ENCODE data around the gene PEAK3.

The PEAK3 gene

GRCh38 chr19:2249010-2249866 is 32.7 kb downstream of the PEAK3 start, which contains the start of gene AMH:
Gene AMH, plus strand, starts transcription at chr19:2249323. Its CDS starts 10 bp downstream, at chr19:2249333.
- no peak within 1 kb of the TSS for H3K4me3 ChIP-seq (ENCODE audit: low read depth, low read length)
- H3K9ac ChIP-seq (ENCODE audit: low read depth, low read length), result no peak within 1 kb of the TSS
- no peaks in the 10 kb centered on the region for H3K27me3 ChIP-seq (ENCODE audit: control insufficient read depth, insufficient read depth, low read length)
- H3K36me3 ChIP-seq (ENCODE audit: control insufficient read depth, insufficient read depth, low read length), result peaks cover 34% of the 10 kb centered on the region
- no peaks in the 10 kb centered on the region for H3K9me3 ChIP-seq (ENCODE audit: control insufficient read depth, insufficient read depth, low read length)
- H3K4me1 ChIP-seq (ENCODE audit: control insufficient read depth, insufficient read depth, low read length), result no peaks in the 10 kb centered on the region

- Histone ChIP-seq H3K9me3 (ENCODE audit: control insufficient read depth, insufficient read depth, low read length) (no peaks in the 10 kb centered on the region), H3K36me3 (ENCODE audit: control insufficient read depth, insufficient read depth, low read length) (peaks cover 42% of the 10 kb centered on the region), H3K27me3 (ENCODE audit: control insufficient read depth, insufficient read depth, low read length) (no peaks in the 10 kb centered on the region), H3K4me3 (ENCODE audit: low read depth, low read length) (no peak overlapping the region), H3K4me1 (ENCODE audit: control insufficient read depth, insufficient read depth, low read length) (no peaks in the 10 kb centered on the region), H3K9ac (ENCODE audit: low read depth, low read length) (no peak overlapping the region)
These were observed 33.6 kb downstream of the PEAK3 start for GRCh38 chr19:2248136-2249009.

- H3K36me3 ChIP-seq (ENCODE audit: control insufficient read depth, insufficient read depth, low read length), result peaks cover 48% of the 10 kb centered on the region
- H3K4me3 ChIP-seq (ENCODE audit: low read depth, low read length), result no peak overlapping the region
- no peak overlapping the region for H3K9ac ChIP-seq (ENCODE audit: low read depth, low read length)
- H3K9me3 ChIP-seq (ENCODE audit: control insufficient read depth, insufficient read depth, low read length), result no peaks in the 10 kb centered on the region
- H3K4me1 ChIP-seq (ENCODE audit: control insufficient read depth, insufficient read depth, low read length), result no peaks in the 10 kb centered on the region
- no peaks in the 10 kb centered on the region for H3K27me3 ChIP-seq (ENCODE audit: control insufficient read depth, insufficient read depth, low read length)
These were observed 34.4 kb downstream of the PEAK3 start for GRCh38 chr19:2247433-2248101.

GRCh38 chr19:2246801-2247361 is 35.1 kb downstream of the PEAK3 start:
- H3K4me3 ChIP-seq (ENCODE audit: low read depth, low read length), result no peak overlapping the region
- H3K9ac ChIP-seq (ENCODE audit: low read depth, low read length), result no peak overlapping the region
- H3K9me3 ChIP-seq (ENCODE audit: control insufficient read depth, insufficient read depth, low read length), result no peaks in the 10 kb centered on the region
- no peaks in the 10 kb centered on the region for H3K27me3 ChIP-seq (ENCODE audit: control insufficient read depth, insufficient read depth, low read length)
- no peaks in the 10 kb centered on the region for H3K4me1 ChIP-seq (ENCODE audit: control insufficient read depth, insufficient read depth, low read length)
- peaks cover 52% of the 10 kb centered on the region for H3K36me3 ChIP-seq (ENCODE audit: control insufficient read depth, insufficient read depth, low read length)

GRCh38 chr19:2246014-2246620 is 35.9 kb downstream of the PEAK3 start:
- Histone ChIP-seq H3K4me1 (ENCODE audit: control insufficient read depth, insufficient read depth, low read length) (no peaks in the 10 kb centered on the region), H3K9me3 (ENCODE audit: control insufficient read depth, insufficient read depth, low read length) (no peaks in the 10 kb centered on the region), H3K36me3 (ENCODE audit: control insufficient read depth, insufficient read depth, low read length) (peaks cover 53% of the 10 kb centered on the region), H3K4me3 (ENCODE audit: low read depth, low read length) (no peak overlapping the region), H3K27me3 (ENCODE audit: control insufficient read depth, insufficient read depth, low read length) (no peaks in the 10 kb centered on the region), H3K9ac (ENCODE audit: low read depth, low read length) (no peak overlapping the region)

- no peaks in the 10 kb centered on the region for H3K9me3 ChIP-seq (ENCODE audit: control insufficient read depth, insufficient read depth, low read length)
- peaks cover 59% of the 10 kb centered on the region for H3K36me3 ChIP-seq (ENCODE audit: control insufficient read depth, insufficient read depth, low read length)
These were observed 36.7 kb downstream of the PEAK3 start for GRCh38 chr19:2245273-2245672.

GRCh38 chr19:2244486-2244885 is 37.5 kb downstream of the PEAK3 start:
- H3K9ac ChIP-seq (ENCODE audit: low read depth, low read length), result no peak overlapping the region

More at GRCh38 chr19:2245273-2245672, 36.7 kb downstream of the PEAK3 start:
- Histone ChIP-seq H3K9ac (ENCODE audit: low read depth, low read length) (no peak overlapping the region), H3K27me3 (ENCODE audit: control insufficient read depth, insufficient read depth, low read length) (no peaks in the 10 kb centered on the region), H3K4me3 (ENCODE audit: low read depth, low read length) (no peak overlapping the region), H3K4me1 (ENCODE audit: control insufficient read depth, insufficient read depth, low read length) (peaks cover 6% of the 10 kb centered on the region)

GRCh38 chr19:2244125-2244411 is 37.9 kb downstream of the PEAK3 start:
- Histone ChIP-seq H3K4me1 (ENCODE audit: control insufficient read depth, insufficient read depth, low read length) (peaks cover 7% of the 10 kb centered on the region), H3K9ac (ENCODE audit: low read depth, low read length) (no peak overlapping the region), H3K4me3 (ENCODE audit: low read depth, low read length) (no peak overlapping the region), H3K27me3 (ENCODE audit: control insufficient read depth, insufficient read depth, low read length) (no peaks in the 10 kb centered on the region), H3K36me3 (ENCODE audit: control insufficient read depth, insufficient read depth, low read length) (peaks cover 59% of the 10 kb centered on the region), H3K9me3 (ENCODE audit: control insufficient read depth, insufficient read depth, low read length) (no peaks in the 10 kb centered on the region)

More at GRCh38 chr19:2244486-2244885, 37.5 kb downstream of the PEAK3 start:
- H3K4me1 ChIP-seq (ENCODE audit: control insufficient read depth, insufficient read depth, low read length), result peaks cover 7% of the 10 kb centered on the region
- H3K27me3 ChIP-seq (ENCODE audit: control insufficient read depth, insufficient read depth, low read length), result no peaks in the 10 kb centered on the region
- no peaks in the 10 kb centered on the region for H3K9me3 ChIP-seq (ENCODE audit: control insufficient read depth, insufficient read depth, low read length)
- H3K36me3 ChIP-seq (ENCODE audit: control insufficient read depth, insufficient read depth, low read length), result peaks cover 59% of the 10 kb centered on the region
- no peak overlapping the region for H3K4me3 ChIP-seq (ENCODE audit: low read depth, low read length)

- Histone ChIP-seq H3K4me3 (ENCODE audit: low read depth, low read length) (no peak overlapping the region), H3K27me3 (ENCODE audit: control insufficient read depth, insufficient read depth, low read length) (no peaks in the 10 kb centered on the region), H3K36me3 (ENCODE audit: control insufficient read depth, insufficient read depth, low read length) (peaks cover 59% of the 10 kb centered on the region), H3K4me1 (ENCODE audit: control insufficient read depth, insufficient read depth, low read length) (peaks cover 7% of the 10 kb centered on the region), H3K9me3 (ENCODE audit: control insufficient read depth, insufficient read depth, low read length) (no peaks in the 10 kb centered on the region), H3K9ac (ENCODE audit: low read depth, low read length) (no peak overlapping the region)
These were observed 38.5 kb downstream of the PEAK3 start for GRCh38 chr19:2243274-2244124.

GRCh38 chr19:2242816-2243215 is 39.2 kb downstream of the PEAK3 start:
- H3K9me3 ChIP-seq (ENCODE audit: control insufficient read depth, insufficient read depth, low read length), result no peaks in the 10 kb centered on the region
- H3K9ac ChIP-seq (ENCODE audit: low read depth, low read length), result peak overlapping the region; percentile 1
- peaks cover 9% of the 10 kb centered on the region for H3K4me1 ChIP-seq (ENCODE audit: control insufficient read depth, insufficient read depth, low read length)
- no peak overlapping the region for H3K4me3 ChIP-seq (ENCODE audit: low read depth, low read length)
- peaks cover 59% of the 10 kb centered on the region for H3K36me3 ChIP-seq (ENCODE audit: control insufficient read depth, insufficient read depth, low read length)
- no peaks in the 10 kb centered on the region for H3K27me3 ChIP-seq (ENCODE audit: control insufficient read depth, insufficient read depth, low read length)

Measured in iPS-15b (cell line).